ENCODE measurements around the gene MYB.
"Not testable (repeated sequence)": the region's sequence is repeated elsewhere in the genome, so short reads cannot be mapped to it uniquely, and the experiment has no call there.

Gene MYB

DNA sequence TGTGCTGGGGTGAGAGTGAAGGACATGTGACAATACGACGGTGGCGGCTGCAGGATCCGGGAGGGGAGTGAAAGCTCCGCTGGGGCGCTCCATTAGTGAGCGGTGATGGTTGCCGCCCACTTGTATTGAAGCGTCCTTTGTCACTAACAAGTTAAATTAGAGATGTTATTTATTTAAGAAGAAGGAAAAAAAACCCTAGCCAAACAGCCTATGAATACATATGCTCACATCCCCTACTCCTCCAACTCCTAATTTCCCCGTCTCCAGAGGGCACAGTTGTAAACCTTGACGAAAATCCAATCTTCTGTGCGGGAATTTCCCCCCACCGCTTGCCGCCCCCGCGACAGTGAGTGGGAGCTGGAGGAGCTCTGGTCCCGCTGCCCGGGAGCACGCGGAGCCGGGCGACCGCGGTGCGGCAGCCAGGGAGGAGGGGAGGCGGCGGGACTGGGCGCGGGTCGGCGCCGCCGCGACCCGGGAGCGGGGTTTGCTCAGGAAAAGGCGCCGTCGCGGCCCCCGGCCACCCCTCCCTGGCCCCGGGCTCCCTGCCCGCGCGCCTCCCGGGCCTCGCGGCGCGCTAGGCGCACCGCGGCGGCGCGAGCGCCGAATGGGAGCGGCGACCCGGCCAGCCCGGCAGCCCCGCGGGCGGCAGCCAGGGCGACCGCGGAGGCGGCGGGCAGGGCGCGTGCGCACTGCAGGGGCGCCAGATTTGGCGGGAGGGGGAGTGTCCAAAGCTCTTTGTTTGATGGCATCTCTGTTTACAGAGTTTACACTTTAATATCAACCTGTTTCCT lies at the start of gene MYB:
Gene MYB (plus strand): TSS at position 767 of the 791 bp plus-strand sequence. CDS start 206 bp downstream, outside the sequence.
- no peak for DNase-seq (ENCODE audit: low read depth)

DNA sequence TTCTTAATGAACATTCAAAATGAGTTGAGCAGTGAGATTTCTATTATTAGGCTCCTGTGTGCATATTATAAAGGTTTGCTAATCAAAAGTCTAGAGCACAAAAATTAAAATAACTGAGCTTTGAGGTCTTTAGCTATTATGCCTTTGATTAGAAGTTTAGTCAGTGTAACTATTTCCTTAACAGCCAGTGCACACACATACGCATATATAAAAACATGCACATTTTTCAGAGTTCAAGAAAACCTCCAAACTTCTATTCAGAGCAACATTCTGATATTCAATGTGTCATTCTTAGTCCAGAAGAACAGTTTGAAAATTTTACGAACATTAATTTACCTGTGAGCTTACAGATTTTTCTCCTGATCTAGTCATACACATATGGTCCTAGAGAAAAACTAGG lies 48.3 kb upstream of the MYB start:
- DNase-seq (ENCODE audit: low read depth) = no peak

DNA sequence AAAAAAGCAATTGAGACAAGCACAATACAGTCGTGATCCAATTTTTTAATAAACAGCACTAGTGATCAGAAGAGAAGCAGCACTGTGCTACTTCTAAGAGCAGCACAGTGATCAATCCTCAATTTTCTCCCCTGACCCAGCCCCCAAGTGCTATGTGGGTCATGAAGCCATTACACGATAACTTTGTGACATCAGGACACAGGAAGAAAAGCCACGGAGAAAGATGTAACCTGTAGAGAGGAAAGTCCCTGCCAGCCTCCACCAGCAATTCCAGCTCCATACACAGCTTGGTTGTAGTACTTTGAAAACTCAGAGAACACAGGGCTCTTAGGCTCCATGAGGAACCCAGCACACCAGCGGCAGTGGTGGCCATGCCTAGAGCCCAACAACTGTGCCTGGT lies 45.3 kb upstream of the MYB start:
- DNase-seq (ENCODE audit: low read depth) = no peak

DNA sequence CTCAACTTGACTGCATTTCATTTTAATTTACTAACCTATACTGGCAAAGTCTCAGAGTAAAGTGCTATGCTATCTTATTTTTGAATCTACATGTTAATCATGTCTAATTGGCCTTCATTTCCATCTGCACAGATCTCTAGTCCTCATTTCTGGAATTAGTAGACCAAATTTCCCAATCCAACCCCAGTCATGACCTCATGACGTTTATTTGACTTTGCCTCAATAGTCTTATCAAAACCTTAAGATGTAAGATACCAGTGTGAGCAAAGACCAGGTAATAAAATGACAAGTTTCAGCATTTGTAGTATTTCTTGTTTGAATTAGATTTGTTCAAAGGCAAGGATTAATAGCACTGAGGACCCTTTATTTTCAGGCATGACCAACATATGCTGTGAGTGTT lies 43.3 kb upstream of the MYB start:
- no peak for DNase-seq (ENCODE audit: low read depth)

DNA sequence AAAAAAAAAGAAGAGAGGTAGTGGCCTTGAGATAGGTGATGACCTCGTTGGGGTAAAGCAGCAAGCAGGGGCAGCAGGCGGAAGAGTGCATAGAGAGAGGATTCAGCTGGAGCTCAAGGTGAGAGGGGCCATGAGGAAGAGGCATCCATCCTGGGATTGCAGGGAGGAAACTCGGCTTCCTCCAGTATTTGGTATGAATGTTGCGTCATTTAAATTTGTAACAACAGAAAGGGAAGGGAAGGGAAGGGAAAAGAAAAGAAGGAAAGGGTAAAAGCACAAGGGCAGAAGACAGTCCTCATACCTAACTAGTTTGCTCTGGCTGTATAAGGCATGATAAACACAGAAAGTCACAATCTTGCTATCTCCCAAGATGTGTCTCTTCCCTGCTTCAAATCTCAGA lies 39.9 kb upstream of the MYB start:
- DNase-seq (ENCODE audit: low read depth) = no peak

DNA sequence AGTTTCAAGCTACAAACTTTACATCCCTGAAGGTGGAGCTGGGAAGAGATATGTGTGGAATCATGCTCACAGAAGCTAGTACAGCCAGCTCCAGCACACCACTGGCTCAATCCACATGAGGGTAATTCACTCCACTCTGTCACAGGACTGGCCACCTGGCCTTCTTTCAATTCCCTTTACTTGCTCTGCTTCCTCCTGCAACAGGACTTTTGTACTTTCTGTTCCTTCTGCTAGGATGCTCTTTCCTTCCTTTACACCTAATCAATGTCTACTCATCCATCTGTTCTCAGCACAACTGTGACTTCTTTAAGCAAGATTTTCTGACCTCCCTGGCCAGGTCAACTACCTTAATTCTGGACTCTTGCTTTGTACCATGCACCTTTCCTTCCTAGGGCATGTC lies 39.4 kb upstream of the MYB start:
- DNase-seq (ENCODE audit: low read depth) = no peak

DNA sequence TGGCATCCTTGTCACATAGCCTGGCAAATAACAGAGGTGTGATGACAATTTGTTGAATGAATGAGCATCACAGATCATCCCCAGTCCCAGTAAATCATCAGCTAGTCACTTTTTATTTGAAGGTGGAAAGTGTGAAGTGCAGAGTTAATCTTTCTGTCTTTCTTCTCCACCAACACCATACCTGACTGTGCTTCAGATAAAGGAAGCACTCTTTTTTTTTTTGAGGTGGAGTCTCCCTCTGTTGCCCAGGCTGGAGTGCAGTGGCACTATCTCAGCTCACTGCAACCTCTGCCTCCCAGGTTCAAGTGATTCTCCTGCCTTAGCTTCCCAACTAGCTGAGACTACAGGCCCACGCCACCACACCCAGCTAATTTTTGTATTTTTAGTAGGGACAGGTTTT lies 38.9 kb upstream of the MYB start:
- DNase-seq (ENCODE audit: low read depth) = not testable (repeated sequence)

DNA sequence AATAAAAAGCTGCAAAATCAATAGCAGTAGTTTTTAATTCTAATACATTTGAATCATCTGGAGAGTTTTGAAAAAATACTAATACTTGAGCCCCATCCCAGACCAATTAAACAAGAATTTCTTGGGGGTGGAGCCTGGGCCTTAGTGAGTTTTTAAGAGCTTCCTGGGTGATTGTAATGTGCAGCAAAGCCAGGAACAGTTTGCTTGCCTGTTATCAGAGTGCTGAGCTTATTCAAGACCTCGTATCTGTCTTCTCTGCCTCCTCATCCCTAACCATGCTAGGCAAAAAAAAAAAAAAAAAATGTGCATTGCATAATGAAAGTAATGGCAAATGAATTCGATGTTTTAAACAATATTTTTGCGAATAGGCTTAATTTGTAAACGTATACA lies 36.4 kb upstream of the MYB start:
- DNase-seq (ENCODE audit: low read depth) = no peak

DNA sequence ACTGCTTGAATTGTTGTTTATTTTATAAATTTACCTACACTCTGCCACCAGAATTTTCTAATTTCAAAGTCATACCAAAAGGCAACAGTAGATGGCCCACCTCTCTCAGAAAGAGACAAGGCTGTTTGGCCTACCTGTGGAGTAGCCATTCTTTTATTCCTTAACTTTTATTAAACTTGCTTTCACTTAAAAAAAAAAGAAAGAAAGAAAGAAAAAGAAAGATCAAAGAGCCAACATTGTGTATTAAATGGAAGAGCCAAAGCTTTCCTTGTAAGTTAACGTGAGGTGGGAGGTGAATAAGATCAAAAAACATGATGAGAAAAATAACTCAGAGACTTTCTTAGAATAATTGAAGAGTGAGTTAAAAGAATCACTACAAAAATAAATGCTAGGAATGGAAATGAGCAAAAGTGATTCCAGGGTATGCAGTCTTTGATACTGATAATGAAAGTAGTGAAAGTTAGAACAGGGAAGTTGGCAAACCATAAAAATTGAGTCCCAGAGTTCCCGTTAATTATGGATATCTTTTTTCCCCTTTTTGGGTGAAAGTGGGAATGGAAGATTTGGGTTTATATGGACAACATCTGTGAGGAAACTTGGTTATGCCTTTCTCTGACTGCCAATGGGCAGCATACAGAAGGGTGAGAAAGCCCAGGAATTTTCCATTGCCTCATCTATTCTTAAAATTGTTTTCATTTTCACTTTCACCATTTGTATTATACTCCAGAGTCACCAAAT lies 35.9 kb upstream of the MYB start:
- no peak for DNase-seq (ENCODE audit: low read depth)

DNA sequence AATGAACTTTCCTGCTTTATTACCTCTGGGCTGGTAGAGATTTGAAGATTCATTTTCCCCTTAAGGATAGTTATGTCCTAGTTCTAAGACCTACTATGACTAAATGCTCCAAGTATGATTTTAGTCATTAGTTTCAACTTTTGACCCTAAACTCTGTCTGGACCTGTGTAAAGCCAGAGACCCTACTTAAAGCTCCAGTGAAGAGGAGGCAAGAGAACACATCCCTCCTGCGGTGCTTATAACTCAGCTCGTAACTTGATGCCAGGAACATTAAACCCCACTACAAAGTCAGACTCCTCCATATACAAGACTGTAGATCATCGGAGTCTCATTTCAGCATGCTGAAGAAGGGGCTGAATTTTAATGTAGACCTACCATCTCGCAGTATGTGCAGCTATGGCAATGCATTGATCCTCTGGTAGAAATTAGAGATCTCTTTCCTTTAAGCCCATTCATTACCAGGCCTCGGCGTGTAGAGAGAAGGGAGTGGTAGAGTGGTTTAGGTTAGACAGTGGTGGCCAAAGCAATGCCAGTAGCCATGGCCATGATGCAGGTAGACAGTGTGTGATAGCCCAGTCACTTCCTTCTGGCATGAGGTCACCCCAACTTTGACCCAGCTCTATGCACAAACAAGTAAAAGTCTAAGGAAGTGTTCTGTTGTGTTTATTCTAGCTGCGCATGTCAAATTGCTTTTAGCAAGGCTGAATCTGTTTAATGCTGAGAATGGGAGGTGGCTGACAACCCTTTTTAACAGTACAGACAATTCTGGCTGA lies 34.8 kb upstream of the MYB start:
- DNase-seq (ENCODE audit: low read depth) = peak; percentile 90

DNA sequence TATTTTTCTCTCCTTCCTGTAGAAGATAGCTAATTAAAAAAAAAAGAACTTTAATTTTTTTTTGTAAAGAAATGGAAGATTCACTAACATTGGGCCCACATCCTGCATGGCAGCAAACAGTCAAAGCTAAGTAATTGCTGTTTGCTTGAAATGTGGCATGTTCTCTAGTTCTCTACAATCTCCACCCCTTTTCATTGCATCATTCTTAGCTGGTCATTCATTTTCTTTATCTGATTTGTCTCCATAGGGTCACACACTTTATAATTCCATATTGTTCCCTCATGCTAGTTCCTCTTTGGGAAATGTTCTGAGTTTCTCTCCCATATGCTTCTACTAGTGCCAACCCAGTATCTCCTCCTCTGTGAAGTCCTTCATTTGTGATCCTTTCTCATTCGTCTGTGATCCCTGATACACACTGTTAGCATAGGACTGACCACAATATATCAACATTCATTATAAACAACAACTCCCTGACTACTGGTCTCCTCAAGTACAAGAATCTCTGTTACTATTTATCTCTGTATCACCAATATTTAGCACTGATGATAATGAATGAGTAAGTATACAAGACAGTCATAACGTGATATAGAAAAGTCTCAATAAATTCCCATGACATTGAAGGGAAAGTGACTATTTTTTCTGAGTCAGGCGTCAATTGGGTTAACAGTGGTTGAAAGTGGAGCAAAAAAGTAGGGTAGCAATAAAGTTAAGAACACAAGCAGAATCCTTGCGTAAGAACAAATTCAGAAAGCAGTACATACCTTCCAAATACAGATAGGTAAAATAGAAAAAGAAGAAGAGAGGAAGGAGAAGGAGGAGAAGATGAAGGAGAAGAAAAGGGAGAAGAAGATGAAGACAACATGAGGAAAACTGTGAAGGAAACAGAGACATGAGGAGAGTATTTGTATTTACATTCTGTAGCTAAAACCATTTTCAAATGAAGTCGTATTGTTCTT lies 33.2 kb upstream of the MYB start:
- no peak for DNase-seq (ENCODE audit: low read depth)

DNA sequence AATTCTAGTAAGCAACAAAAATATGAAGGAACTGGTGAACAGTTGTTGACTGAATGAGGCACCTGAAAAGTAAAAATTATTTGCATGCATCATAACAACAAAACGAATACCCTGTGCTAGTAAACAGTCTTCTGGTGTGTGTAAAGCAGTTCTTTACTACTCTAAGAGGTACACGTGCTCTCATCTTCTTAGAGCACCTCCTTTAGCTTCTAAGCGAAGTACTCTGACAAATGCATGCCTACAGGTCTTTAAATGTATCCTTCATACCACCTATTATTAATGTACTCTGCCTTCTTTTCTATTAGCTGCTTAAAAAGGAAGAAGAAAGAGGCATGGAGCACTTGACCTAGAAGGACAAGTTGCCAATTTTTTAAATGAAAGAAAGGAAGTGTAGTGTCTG lies 32.2 kb upstream of the MYB start:
- no peak for DNase-seq (ENCODE audit: low read depth)

DNA sequence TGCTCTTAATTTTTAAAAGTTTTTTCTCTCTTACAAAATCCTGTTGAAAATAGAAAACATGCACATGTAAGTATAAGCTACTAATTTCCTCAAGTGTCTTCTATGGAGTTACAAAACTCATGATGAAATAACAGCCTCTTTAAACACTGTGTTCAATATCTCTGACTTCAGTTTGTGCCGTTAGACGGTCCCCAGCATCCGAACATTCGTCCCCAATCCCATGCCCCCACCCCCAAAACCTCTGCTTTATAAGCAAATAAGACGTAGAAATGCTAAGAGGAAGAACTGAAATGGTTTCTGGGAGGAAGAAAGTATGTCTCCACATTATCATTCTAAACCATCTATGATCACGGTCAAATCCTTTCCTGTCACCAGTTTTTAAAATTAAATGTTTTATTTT lies 31.7 kb upstream of the MYB start:
- no peak for DNase-seq (ENCODE audit: low read depth)

DNA sequence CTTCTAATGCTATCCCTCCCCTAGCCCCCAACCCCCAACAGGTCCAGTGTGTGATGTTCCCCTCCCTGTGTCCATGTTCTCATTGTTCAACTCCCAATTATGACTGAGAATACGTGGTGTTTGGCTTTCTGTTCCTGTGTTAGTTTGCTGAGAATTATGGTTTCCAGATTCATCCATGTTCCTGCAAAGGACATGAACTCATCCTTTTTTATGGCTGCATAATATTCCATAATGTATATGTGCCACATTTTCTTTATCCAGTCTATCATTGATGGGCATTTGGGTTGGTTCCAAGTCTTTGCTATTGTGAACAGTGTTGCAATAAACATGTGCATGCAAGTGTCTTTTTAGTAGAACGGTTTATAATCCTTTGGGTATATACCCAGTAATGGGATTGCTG lies 30.6 kb upstream of the MYB start:
- not testable (repeated sequence) for DNase-seq (ENCODE audit: low read depth)

DNA sequence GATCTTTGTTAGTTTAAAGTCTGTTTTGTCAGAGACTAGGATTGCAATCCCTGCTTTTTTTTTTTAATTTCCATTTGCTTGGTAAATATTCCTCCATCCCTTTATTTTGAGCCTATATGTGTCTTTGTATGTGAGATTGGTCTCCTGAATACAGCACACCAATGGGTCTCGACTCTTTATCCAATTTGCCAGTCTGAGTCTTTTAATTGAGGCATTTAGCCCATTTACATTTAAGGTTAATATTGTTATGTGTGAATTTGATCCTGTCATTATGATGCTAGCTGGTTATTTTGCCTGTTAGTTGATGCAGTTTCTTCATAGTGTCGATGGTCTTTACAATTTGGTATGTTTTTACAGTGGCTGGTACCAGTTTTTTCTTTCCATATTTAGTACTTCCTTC lies 27.0 kb upstream of the MYB start:
- DNase-seq (ENCODE audit: low read depth) = not testable (repeated sequence)

DNA sequence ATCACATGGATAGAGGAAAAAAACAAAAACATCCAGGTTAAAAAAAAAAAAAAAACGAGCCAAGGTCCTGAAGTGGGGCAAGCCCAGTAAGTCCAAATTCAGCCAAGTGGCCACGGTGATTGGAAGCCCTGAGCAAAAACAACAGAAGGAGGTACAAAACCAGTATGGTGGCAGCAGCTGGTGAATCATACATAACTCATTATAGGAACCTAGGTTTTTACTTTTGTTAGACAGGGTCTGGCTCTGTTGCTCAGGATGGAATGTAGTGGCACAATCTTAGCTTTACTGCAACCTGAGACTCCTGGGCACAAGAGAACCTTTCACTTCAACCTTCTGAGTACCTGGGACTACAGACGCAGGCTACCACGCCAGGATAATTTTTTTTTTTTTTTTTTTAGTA lies 22.7 kb upstream of the MYB start:
- no peak for DNase-seq (ENCODE audit: low read depth)

DNA sequence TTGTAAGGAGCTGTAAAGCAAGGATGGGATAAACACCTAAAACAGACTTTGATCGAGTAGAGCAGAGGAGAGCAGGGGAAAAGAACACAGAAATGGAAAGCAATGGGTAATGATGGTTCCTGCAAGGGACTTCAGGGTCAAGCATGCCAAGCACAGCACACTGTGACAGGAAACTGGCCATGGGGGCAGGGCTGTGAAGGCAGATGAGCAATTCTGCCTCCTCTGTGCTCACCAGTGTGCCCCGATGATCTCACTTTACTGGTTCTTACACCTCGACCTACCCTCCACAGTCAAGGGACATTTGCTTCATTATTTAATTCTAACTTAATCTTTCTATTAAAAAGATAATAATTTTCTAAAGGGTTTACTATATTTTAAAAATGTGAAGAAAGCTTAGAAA lies 21.6 kb upstream of the MYB start:
- no peak for DNase-seq (ENCODE audit: low read depth)

DNA sequence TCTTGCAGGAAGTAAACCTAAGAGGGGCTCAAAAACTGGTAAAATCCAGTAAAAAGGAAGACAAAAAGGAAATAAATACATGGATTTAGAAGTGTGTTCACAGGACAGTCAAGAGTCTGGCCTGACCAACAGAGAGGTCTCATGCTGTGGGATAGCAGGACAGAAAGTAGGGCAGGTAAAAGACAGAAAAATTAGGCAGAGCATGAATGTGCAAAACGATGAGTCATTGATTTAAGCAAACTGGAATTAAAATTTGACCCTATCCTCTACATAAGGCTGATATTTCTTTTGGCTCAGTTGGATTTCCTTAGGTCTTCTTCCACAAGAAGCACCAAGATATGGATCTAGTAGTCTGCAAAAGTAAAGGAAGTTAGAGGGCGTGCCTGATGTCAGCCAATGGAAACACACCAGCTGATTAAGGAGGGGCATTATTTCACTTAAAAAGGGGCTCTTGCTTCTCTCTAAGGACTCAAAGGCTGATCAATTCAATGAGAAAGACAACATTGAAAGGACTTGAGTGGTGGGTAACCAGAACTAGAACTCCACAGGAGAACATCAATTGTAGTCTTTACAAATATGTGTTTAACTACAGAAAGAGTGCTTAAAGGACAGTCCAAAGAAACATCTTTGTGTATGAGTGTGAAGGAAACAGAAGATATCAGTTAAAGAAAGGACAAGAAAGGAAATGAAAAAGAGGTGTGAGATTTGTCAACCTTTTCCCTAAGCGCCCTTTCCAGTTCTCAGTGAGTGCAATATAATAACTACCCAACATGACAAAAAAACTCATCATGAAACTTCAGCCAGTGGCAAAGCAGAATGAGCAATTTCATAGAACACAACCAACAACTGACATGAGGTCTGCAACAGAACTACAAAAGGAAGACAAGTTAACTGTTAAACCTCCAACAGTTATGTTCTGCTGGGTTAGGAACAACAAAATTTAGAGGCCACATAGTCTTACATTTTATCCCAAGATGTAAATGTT lies 19.4 kb upstream of the MYB start:
- no peak for DNase-seq (ENCODE audit: low read depth)

DNA sequence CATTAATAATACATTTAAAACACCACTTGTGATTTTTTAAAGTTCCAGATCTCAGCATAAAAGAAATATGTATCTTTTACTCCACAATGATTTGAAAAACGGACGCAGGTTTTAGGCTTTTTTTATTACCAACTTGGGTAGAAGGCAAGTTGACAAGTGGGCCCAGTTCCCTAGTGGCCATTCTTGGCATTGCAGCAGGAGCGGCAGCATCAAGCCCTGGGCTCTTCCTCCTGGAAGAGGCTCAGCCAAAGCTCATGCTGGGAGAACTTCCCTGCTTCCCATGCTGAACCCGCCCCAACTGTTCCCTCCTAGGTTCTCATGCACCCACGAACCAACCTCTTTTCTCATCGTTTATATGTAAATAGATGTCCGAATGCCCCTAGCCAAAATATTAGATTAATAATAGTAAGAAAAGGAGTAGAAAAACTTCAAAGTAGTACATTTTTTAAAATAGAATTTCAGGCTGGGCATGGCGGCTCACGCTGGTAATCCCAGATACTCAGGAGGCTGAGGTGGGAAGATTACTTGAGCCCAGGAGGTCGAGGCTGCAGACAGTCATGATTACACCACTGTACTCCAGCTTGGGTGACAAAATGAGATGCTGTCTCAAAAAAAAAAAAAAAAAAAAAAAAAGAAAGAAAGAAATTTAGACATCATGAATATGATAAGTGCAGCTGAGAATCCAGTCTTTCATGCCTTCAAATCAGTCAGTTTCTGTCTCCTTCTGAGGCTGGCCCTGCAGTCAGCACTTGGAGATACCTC lies 18.2 kb upstream of the MYB start:
- DNase-seq (ENCODE audit: low read depth) = no peak

DNA sequence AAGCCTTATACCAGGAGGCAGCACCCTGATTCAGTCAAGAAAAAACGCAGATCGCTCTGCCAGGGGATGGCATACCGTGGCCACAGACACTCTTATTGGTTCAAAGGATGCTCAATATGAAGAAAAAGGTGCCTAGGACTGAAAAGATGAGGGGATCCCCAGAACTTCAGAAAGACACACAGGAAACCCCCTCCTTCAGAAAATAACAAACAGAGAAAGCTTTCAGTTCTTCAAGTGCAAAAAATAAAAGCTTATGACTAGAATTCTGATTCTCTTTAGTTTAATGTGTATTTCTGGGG lies 17.7 kb upstream of the MYB start:
- no peak for DNase-seq (ENCODE audit: low read depth)

Data from non-pigmented ciliary epithelial cell (primary cell).